HG03095 (cell line): ENCODE data around the gene SMIM32.

ENCODE experiments used
- ATAC-seq: cut with Tn5 transposase; IDR thresholded peaks from one replicate; pipeline ENCODE4 v1.9.1; 2021; ENCODE audit warnings: moderate library complexity; ENCODE audit not compliant: unreplicated experiment

The SMIM32 gene

DNA sequence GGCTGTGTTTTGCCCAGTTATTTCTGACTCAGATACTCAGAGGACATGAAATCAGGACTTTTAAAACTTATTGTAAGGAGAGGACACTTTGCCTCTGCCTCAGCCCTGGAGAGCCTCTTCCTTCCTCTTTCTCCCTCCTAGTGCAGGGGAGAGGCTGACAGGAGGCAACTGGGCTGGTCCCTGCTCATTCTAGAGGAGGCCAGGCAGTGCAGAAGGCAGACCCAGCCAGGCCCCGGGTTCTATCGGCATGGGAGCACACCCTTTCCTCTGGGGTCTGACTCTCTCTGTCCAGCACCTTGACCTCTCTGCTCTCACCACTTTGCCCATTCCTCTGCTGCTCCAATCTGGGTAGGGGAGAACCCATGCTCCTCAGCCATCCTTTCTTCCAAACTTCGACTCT lies 16.0 kb upstream of the SMIM32 start:
- no peak for ATAC-seq

GRCh38 chr5:136207631-136208030 lies 14.7 kb upstream of the SMIM32 start:
- ATAC-seq: no peak

GRCh38 chr5:136206361-136206760 lies 13.4 kb upstream of the SMIM32 start:
- ATAC-seq: no peak

DNA sequence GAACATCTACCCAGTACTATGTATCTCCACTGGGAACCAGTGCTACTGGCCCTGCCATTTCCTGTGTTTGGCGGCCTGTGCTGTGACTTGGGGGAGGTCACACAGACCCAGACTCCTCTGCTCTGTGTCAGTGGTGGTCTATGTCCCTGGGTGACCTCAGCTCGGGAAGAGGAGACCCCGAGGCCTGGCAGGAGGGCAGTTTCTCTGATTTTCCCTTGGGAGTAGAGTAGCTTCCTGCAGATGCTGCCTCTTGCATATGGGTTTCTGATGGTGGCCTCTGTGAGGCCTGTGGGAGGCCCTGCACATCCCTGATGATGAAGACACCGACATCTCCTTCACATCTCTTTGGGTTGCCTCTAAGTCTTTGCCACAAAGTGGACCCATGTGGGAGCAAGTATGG lies 13.0 kb upstream of the SMIM32 start:
- ATAC-seq: no peak

DNA sequence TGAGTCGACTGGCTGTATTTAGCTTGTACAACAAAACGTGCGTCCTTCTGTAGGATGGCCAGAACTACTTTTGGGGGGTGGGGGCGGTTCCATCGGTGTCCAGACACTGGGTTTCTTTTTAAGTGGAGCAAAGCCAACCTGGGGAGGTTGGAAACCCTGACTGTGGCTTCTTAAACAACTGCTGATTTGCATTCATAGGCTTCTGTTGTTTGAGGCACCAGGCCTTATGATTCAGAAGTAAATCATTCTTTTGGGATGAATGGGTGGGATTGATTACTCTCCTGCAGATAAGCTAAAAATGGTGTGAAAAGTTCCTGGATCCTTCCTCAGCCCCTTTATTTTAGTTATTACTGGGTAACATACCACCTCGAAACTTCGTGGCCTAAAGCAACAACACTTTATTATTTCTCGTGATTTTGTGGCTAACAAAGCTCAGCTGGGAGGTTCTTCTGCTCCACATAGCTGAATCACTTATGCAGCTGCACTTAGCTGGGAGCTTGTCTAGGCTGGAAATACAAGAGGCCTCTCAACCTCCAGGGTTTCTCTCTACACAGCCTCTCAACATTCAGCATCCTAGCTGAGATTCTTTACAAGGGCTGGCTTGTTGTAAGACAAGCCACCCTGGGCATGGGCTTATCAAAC lies 12.2 kb upstream of the SMIM32 start:
- no peak for ATAC-seq

- ATAC-seq: no peak
These were observed 10.5 kb upstream of the SMIM32 start for GRCh38 chr5:136203303-136203922.

- ATAC-seq: no peak
These were observed 9.7 kb upstream of the SMIM32 start for GRCh38 chr5:136202469-136203205.

- ATAC-seq: no peak
These were observed 8.9 kb upstream of the SMIM32 start for GRCh38 chr5:136201870-136202269.

DNA sequence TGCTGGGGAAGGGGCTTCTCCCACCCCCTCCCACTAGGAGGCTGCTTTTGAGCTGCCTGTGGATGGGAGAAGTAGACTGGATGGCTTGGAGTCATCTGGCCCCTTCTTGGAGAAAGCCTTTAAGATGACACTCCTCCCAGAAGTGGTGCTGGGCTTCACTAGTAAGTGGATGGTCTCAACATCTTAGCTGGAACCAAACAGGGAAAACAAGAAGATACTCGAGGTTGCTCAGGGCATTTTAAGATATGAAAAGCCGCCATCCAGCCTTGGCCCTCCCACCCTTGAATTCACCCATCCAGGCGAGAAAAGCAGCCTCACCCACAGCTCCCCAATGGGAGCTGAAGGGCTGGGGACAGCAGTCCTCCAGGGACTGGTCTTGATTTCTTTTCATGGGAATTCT lies 7.8 kb upstream of the SMIM32 start:
- ATAC-seq: no peak

GRCh38 chr5:136200130-136200529 lies 7.2 kb upstream of the SMIM32 start:
- ATAC-seq: no peak

GRCh38 chr5:136199408-136199807 lies 6.4 kb upstream of the SMIM32 start:
- ATAC-seq: no peak

DNA sequence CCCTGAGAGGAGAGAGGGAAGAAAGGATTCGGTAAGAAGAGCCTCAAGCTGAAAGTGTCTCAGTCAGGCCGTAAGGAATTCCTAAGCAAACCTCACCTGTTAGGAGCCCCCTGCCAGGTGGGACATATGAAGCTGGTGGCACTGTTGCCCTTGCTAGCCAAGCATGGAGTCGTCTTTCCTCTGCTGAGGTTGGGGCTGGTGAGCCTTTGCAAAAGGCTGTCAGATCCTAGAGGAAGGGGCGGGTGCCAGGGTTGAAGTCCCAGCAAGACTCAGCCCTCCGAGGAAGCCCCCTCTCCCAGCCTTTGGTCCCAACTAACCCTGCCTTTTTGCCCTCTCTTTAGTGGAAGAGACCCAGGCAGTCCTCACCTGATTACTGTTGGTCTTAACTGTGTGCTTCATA lies 5.5 kb upstream of the SMIM32 start:
- ATAC-seq: no peak

GRCh38 chr5:136197462-136198142 lies 4.6 kb upstream of the SMIM32 start:
- ATAC-seq: no peak

- no peak for ATAC-seq
These were observed 3.2 kb upstream of the SMIM32 start for GRCh38 chr5:136195971-136196820.

DNA sequence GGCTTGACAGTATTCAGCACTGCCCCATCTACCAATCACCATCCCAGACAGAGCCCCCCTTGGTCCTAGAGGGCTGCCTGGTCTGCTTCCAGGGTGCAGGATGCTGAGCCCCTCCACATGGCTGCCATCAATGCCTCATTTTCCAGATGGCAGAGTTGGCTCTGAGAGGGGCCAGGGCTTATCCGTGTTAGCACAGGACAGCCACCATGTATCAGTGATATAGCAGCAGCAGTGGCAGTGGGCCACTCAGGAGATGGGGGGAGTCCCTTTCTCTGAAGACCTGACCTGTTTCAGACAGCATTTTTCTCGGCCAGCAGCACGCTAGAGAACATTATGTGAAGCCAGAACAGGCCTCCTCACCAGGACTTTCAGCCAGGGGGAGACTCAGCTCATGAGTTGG lies 1.6 kb upstream of the SMIM32 start:
- ATAC-seq: no peak

DNA sequence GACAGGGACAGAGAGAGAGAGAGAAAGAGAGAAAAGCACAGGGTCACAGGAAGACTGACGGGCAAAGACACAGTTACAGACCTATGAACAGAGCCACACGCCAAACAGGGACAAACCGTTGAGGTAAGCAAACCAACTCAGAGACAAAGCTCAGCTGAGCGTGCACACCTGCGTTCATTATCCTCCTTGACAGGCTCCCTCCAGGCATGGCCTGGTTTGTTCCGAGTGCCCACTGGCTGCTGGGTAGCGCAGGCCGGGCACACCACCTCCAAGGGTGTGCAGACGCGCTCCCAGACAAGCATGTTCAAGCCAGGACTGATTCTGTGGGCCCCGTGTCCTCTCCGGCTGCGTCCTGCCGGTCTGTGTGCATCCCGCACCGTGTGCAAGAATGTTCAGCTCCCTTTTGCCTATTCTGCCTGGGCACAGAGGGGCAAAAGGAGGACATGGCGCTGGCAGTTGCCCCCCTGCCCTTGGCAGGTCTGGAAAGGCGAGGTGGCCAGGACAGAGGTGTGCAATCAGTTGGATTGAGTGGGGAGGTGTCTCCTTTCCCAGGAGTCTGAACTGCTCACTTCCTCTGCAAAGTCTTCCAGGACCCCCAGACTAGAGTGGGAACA lies 467 bp upstream of the SMIM32 start:
- ATAC-seq: no peak

DNA sequence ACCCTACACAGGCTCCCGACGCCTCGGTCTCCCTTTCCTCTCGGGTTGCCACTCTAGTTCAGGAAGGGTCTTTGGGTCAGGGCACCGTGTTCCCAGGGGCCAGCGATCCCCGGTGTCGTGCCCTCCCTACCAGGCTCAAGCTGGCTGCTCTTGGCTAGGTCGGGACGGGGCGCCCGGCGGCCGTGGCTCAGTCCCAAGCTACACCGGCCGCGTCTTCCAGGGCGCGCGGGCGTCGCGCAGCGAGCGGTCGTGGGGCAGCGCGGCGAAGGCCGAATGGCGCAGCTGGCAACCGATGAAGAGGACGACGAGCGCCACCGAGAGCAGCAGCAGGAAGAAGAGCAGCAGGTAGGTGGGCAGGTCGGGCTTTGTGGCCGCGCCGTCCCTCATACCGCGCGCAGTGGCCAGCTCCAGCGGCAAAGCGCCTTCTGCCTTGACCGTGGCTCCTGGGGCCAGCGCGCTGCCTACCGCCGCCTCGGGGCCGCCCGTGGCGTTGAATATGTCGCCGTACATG lies 892 bp downstream of the SMIM32 start:
- ATAC-seq: no peak

DNA sequence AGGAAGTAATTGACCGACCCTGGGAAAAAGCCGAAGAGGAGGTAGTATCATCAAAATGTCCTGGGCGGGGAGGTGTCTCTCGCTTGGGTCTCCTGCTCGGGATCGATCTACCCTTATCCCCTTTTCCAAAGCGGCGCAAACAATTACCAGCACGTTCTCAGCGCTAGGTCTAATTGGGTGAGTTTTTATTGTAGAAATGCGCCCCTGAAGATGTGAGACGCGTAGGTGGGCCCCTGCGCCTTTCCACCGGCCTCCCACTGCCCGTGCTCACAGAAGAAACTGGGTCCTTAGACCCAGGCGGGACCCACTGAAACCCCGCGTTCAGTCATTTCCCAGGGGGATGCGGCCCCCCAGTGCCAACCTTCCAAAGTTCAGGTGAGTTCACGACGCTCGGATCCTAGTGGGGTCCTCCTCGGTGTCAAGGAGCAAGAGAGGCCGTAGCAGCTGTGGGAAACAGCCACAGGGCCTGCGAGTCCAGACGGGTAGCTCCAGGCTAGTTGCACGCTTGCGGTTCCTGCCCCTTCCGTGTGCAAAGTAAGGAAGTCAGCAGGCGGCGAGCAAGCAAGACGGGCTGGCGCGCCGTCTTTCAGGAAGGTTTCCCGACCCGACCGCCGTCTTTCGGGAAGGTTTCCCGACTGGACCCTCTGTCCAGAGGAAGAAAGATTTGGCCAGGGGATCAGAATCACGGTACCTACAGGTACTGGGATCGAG lies 1.5 kb downstream of the SMIM32 start:
- no peak for ATAC-seq

GRCh38 chr5:136190904-136191303 lies 2.1 kb downstream of the SMIM32 start:
- ATAC-seq: no peak
